GM12878 (cell line): ENCODE results near the gene POU2AF1. TPM values are rescaled to one million over a fixed set of nuclear protein-coding genes. Genes with fewer than 3 reads are reported as not detected.
"Not testable (repeated sequence)": the region's sequence is repeated elsewhere in the genome, so short reads cannot be mapped to it uniquely, and the experiment has no call there.

ENCODE experiments used
- ATAC-seq: fragments of 200-7000 bp; cut with Tn5 transposase; 3 replicates; pipeline ENCODE4 v1.9.1; 2020; ENCODE audit warnings: mild to moderate bottlenecking, moderate library complexity
- BruUV-seq: library from RNA; stranded (reverse); fragments of 400-500 nt; replicated peaks from 2 replicates; lab custom pipeline; 2021; lab: Mats Ljungman, UMichigan
- CTCF ChIA-PET: fragments of 300-600 bp; sonication (Branson Sonifier 250); formaldehyde crosslinking; extraction: SDS; loops from one replicate; lab custom pipeline; 2021; ENCODE audit warnings: inconsistent platforms; lab: Yijun Ruan, JAX
- POLR2A ChIA-PET: fragments of 350-600 bp; formaldehyde crosslinking; extraction: SDS; loops from one replicate; lab custom pipeline; 2021; ENCODE audit warnings: inconsistent platforms; lab: Charles Lee
- RAD21 ChIA-PET: fragments of 300-600 bp; sonication (Branson Sonifier 250); formaldehyde crosslinking; loops from one replicate; lab custom pipeline; 2023; ENCODE audit warnings: antibody characterized with exemption; ENCODE audit not compliant: unreplicated experiment; lab: Charles Lee
- SMC1A ChIA-PET: fragments of 300-600 bp; sonication (Branson Sonifier 250); formaldehyde crosslinking; loops from one replicate; lab custom pipeline; 2023; ENCODE audit not compliant: unreplicated experiment, uncharacterized antibody; lab: Charles Lee
- DNase-seq: peaks from one replicate; pipeline ENCODE4 v3.0.0-alpha.2; 2011; ENCODE audit warnings: low read depth, low spot score
- FAIRE-seq: peaks from 3 replicates; lab custom pipeline; 2011; peaks lifted over from hg19 to GRCh38; lab: Jason Lieb, UNC
- H2AFZ ChIP-seq: 2 replicates; pipeline ENCODE4 v1.6.0; 2011; ENCODE audit warnings: low read depth, low read length, control low read depth; ENCODE audit not compliant: control insufficient read depth
- H3K27ac ChIP-seq: 2 replicates; pipeline ENCODE4 v1.5.1; 2011; ENCODE audit warnings: control low read depth; ENCODE audit not compliant: control insufficient read depth, insufficient read depth
- H3K27me3 ChIP-seq, 2 experiments: replicated peaks in 1 of 2; 2 replicates each; pipeline versions ENCODE4 v1.6.0 to v1.6.1; 2011; ENCODE audit warnings: low read length in 1 of 2; ENCODE audit not compliant: control insufficient read depth in 2 of 2, insufficient read depth in 2 of 2
- H3K36me3 ChIP-seq, 2 experiments: 2 replicates each; pipeline ENCODE4 v1.5.1; 2011; ENCODE audit warnings: low read length in 1 of 2; ENCODE audit not compliant: control insufficient read depth in 2 of 2, insufficient read depth in 2 of 2
- H3K4me1 ChIP-seq: 2 replicates; pipeline ENCODE4 v1.6.1; 2011; ENCODE audit warnings: mild to moderate bottlenecking, low read length, moderate library complexity, mixed read lengths; ENCODE audit not compliant: control insufficient read depth, insufficient read depth
- H3K4me2 ChIP-seq: 2 replicates; pipeline ENCODE4 v1.6.0; 2011; ENCODE audit warnings: control low read depth; ENCODE audit not compliant: control insufficient read depth, insufficient read depth
- H3K4me3 ChIP-seq: fragments of 200-600 bp; sonication (generic); 2 replicates; pipeline ENCODE4 v1.5.1; 2016
- H3K79me2 ChIP-seq: 2 replicates; pipeline ENCODE4 v1.6.0; 2011; ENCODE audit warnings: low read length; ENCODE audit not compliant: control insufficient read depth, insufficient read depth
- H3K9ac ChIP-seq: 2 replicates; pipeline ENCODE4 v1.8.0; 2011; ENCODE audit warnings: low read length, control low read depth, mixed read lengths; ENCODE audit not compliant: control insufficient read depth, insufficient read depth
- H3K9me3 ChIP-seq: replicated peaks from 3 replicates; pipeline ENCODE4 v1.5.1; 2011; ENCODE audit warnings: mild to moderate bottlenecking, low read length; ENCODE audit not compliant: control insufficient read depth, insufficient read depth
- H4K20me1 ChIP-seq: 2 replicates; pipeline ENCODE4 v1.6.0; 2011; ENCODE audit not compliant: control insufficient read depth, insufficient read depth
- PAX8 ChIP-seq: fragments of 450-650 bp; IDR thresholded peaks from 2 replicates; pipeline ENCODE4 v1.6.1; 2017; ENCODE audit warnings: mild to moderate bottlenecking, moderate library complexity
- RBBP5 ChIP-seq: fragments of 200-600 bp; sonication (generic); conservative IDR thresholded peaks from 2 replicates; pipeline ENCODE4 v1.6.1; 2016
- SMARCA5 ChIP-seq: fragments of 450-650 bp; IDR thresholded peaks from 2 replicates; pipeline ENCODE4 v1.6.1; 2017; ENCODE audit warnings: mild to moderate bottlenecking
- SPI1 ChIP-seq: IDR thresholded peaks from 2 replicates; pipeline ENCODE4 v1.6.1; 2011; ENCODE audit warnings: low read depth, mild to moderate bottlenecking, low read length, moderate library complexity, borderline replicate concordance; ENCODE audit not compliant: insufficient read depth
- WGBS: methylation state at CpG from one replicate; pipeline ENCODE4 v1.1.6; 2016; ENCODE audit warnings: low lambda C conversion rate; ENCODE audit not compliant: insufficient replicate concordance, insufficient coverage; ENCODE audit errors: missing lambda C conversion rate; 5-methylcytosine and 5-hydroxymethylcytosine counted together
- in situ Hi-C: fragments of 300-500 bp; cut with MboI; formaldehyde crosslinking; loops from 9 replicates; pipeline ENCODE4 v1.14.3; 2018; ENCODE audit warnings: mixed read lengths
- intact Hi-C: fragments of 100-400 bp; cut with micrococcal nuclease; formaldehyde crosslinking; loops from one replicate; pipeline ENCODE4 v1.14.2; 2022; ENCODE audit not compliant: unreplicated experiment
- polyA plus RNA-seq, 11 experiments: library from polyadenylated mRNA; depleted of rRNA in 4 of 11; unstranded in 6 of 11; stranded (reverse) in 5 of 11; fragments of >200 nt; fragmentation: Nextera tagmentation in 4 of 11; fragmentation: Illumina TruSeq in 1 of 11; extraction: Ambion mirVana in 4 of 11; extraction: Trizol in 1 of 11; gene quantifications; 1 replicate in 1 of 11; 2 replicates in 10 of 11; pipeline versions ENCODE4 v1.2.1 to v1.2.3, GENCODE V29; 2011 to 2016; ENCODE audit warnings: inconsistent platforms in 2 of 11, missing spikeins in 2 of 11, low read depth in 1 of 11
- total RNA-seq, 4 experiments: library from RNA; depleted of rRNA in 3 of 4; stranded (reverse); fragments of >200 nt in 3 of 4; fragmentation: Illumina TruSeq in 1 of 4; extraction: Trizol in 1 of 4; gene quantifications; 2 replicates each; pipeline versions ENCODE4 v1.2.1 to v1.2.3, GENCODE V29; 2013 to 2021
- TF ChIP-seq, protein P1 (sequence below): fragments of 450-650 bp; IDR thresholded peaks from 2 replicates; pipeline ENCODE4 v1.6.1; 2017; ENCODE audit warnings: mild to moderate bottlenecking, moderate library complexity
- TF ChIP-seq, protein P2 (sequence below): IDR thresholded peaks from 2 replicates; pipeline ENCODE4 v1.6.1; 2011; ENCODE audit warnings: low read depth, mild to moderate bottlenecking, low read length, moderate library complexity, borderline replicate concordance; ENCODE audit errors: extremely low read depth

The POU2AF1 gene
- total and polyA plus RNA-seq, 10 of the 15 experiments (the other 5 are each of a cell fraction or from before 2014, with no cell fraction given): 13.1 to 169 (median 75.5) TPM

DNA sequence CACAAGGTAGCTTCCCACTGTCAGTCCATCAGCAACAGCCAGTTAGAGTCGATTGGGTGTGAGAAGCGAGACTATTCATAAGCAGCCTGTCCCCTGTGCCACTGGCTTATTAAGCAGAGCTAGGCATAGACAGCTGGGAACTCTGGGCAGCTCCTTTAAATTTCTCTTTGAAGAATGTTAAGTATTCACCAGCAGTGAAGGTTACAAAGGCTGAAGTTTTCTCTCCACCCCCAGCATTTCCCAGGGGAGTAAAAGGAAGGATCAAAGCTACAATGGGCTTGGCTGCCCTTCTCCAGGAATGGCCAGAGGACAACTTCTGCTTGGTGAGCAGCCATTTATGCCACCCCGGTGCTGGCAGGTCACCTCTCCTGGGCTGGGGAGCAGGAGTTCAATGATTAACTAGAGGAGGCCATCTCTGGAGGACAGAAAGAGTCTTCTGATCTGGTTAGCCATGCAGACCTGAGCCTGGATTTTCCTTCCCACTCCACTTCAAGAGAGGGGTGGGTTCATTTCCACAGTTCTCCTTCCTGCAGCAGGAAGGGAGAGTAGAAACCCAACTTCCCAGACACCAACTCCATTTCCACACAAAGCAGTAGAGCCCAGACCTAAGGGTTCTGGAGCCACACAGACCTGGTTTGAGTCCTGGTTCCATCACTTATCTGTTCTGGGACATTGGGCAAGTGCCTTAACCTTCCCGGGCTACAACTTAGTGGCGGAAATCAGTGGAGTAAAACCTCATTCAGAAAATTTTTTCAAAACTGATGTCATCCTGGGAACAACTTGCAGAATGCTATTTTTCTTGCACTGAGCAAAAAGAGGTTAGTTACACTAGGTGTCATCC, 58.1 kb downstream of the POU2AF1 start (continued):
- TF ChIP-seq, protein P1, sequence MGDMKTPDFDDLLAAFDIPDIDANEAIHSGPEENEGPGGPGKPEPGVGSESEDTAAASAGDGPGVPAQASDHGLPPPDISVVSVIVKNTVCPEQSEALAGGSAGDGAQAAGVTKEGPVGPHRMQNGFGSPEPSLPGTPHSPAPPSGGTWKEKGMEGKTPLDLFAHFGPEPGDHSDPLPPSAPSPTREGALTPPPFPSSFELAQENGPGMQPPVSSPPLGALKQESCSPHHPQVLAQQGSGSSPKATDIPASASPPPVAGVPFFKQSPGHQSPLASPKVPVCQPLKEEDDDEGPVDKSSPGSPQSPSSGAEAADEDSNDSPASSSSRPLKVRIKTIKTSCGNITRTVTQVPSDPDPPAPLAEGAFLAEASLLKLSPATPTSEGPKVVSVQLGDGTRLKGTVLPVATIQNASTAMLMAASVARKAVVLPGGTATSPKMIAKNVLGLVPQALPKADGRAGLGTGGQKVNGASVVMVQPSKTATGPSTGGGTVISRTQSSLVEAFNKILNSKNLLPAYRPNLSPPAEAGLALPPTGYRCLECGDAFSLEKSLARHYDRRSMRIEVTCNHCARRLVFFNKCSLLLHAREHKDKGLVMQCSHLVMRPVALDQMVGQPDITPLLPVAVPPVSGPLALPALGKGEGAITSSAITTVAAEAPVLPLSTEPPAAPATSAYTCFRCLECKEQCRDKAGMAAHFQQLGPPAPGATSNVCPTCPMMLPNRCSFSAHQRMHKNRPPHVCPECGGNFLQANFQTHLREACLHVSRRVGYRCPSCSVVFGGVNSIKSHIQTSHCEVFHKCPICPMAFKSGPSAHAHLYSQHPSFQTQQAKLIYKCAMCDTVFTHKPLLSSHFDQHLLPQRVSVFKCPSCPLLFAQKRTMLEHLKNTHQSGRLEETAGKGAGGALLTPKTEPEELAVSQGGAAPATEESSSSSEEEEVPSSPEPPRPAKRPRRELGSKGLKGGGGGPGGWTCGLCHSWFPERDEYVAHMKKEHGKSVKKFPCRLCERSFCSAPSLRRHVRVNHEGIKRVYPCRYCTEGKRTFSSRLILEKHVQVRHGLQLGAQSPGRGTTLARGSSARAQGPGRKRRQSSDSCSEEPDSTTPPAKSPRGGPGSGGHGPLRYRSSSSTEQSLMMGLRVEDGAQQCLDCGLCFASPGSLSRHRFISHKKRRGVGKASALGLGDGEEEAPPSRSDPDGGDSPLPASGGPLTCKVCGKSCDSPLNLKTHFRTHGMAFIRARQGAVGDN: no peak
- TF ChIP-seq PAX8 (no peak), SMARCA5 (no peak), RBBP5 (no peak), SPI1 (no peak)
- TF ChIP-seq, protein P2, sequence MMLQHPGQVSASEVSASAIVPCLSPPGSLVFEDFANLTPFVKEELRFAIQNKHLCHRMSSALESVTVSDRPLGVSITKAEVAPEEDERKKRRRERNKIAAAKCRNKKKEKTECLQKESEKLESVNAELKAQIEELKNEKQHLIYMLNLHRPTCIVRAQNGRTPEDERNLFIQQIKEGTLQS: no peak
- TF ChIP-seq, all 136 proteins: peak for 0

DNA sequence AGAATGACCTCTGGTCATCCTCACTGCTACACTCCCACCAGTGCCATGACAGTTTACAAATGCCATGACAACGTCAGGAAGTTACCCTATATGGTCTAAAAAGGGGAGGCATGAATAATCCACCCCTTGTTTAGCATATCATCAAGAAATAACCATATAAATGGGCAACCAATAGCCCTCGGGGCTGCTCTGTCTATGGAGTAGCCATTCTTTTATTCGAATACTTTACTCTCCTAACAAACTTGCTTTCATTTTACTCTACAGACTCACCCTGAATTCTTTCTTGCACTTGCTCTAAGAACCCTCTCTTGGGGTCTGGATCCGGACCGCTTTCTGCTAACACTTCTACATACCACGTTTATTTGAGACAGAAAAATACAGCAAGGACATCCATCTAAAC, 58.9 kb downstream of the POU2AF1 start:
- H3K4me2 ChIP-seq, in situ Hi-C loops, intact Hi-C loops, H3K9me3 ChIP-seq, H3K4me1 ChIP-seq, FAIRE-seq, H3K27me3 ChIP-seq, H3K4me3 ChIP-seq, H3K36me3 ChIP-seq, H4K20me1 ChIP-seq, BruUV-seq, H3K9ac ChIP-seq, SMC1A ChIA-PET, H3K27ac ChIP-seq, H2AFZ ChIP-seq, RAD21 ChIA-PET, H3K79me2 ChIP-seq, POLR2A ChIA-PET, ATAC-seq, DNase-seq: not testable (repeated sequence)
- CTCF ChIA-PET: interaction anchor here (1.0 to 1.2 kb wide), 2 partner anchors 8 to 108 kb away, joined by 3 read pairs; no protein-coding TSS in a partner anchor
- WGBS: 31% methylated on average over 6 of the region's 6 CpGs
